GM23338 (cell line): ENCODE measurements around the gene DACH1. TPM values are rescaled to one million over a fixed set of nuclear protein-coding genes. Genes with fewer than 3 reads are reported as not detected.

ENCODE experiments used
- CREB1 ChIP-seq: fragments of 250-450 bp; sonication (Bioruptor Pico); IDR thresholded peaks from 2 replicates; pipeline ENCODE4 v1.5.0; 2020; ENCODE audit warnings: low read depth, mild to moderate bottlenecking, moderate library complexity
- EZH2 ChIP-seq: fragments of 200-600 bp; sonication (generic); IDR thresholded peaks from one replicate; pipeline ENCODE4 v1.8.0; 2017; ENCODE audit warnings: antibody characterized with exemption, mild to moderate bottlenecking, low read depth; ENCODE audit not compliant: unreplicated experiment
- EZH2phosphoT487 ChIP-seq: fragments of 200-600 bp; sonication (generic); IDR thresholded peaks from one replicate; pipeline ENCODE4 v1.8.1; 2018; ENCODE audit warnings: antibody characterized with exemption; ENCODE audit not compliant: unreplicated experiment
- JUNB ChIP-seq: IDR thresholded peaks from one replicate; pipeline ENCODE4 v1.6.1; 2016; ENCODE audit warnings: antibody characterized with exemption; ENCODE audit not compliant: unreplicated experiment
- STAT1 ChIP-seq: IDR thresholded peaks from one replicate; pipeline ENCODE4 v1.6.1; 2016; ENCODE audit warnings: antibody characterized with exemption; ENCODE audit not compliant: unreplicated experiment
- ZNF114 ChIP-seq: fragments of 250-450 bp; sonication (Bioruptor Pico); IDR thresholded peaks from 2 replicates; pipeline ENCODE4 v1.5.0; 2020; ENCODE audit warnings: mild to moderate bottlenecking, moderate library complexity
- ZNF331 ChIP-seq: fragments of 250-450 bp; sonication (Bioruptor Pico); IDR thresholded peaks from 2 replicates; pipeline ENCODE4 v1.5.0; 2020; ENCODE audit warnings: low read depth, mild to moderate bottlenecking, moderate library complexity
- polyA plus RNA-seq: library from polyadenylated mRNA; unstranded; fragments of >200 nt; fragmentation: Nextera tagmentation; extraction: Ambion mirVana; gene quantifications from 2 replicates; pipeline ENCODE4 v1.2.1, GENCODE V29; 2016
- total RNA-seq: library from RNA; depleted of rRNA; stranded (reverse); fragments of >200 nt; shearing (Covaris generic); gene quantifications from 2 replicates; pipeline ENCODE4 v1.2.3, GENCODE V29; 2014
- TF ChIP-seq, protein P1 (sequence below): fragments of 250-450 bp; sonication (Bioruptor Pico); IDR thresholded peaks from 2 replicates; pipeline ENCODE4 v1.5.0; 2020; ENCODE audit warnings: mild to moderate bottlenecking, moderate library complexity
- TF ChIP-seq, protein P2 (sequence below): IDR thresholded peaks from one replicate; pipeline ENCODE4 v1.6.1; 2018; ENCODE audit warnings: antibody characterized with exemption; ENCODE audit not compliant: unreplicated experiment

Gene DACH1
- total and polyA plus RNA-seq, 2 experiments from 2014 or later: 0.45 to 0.57 TPM

DNA sequence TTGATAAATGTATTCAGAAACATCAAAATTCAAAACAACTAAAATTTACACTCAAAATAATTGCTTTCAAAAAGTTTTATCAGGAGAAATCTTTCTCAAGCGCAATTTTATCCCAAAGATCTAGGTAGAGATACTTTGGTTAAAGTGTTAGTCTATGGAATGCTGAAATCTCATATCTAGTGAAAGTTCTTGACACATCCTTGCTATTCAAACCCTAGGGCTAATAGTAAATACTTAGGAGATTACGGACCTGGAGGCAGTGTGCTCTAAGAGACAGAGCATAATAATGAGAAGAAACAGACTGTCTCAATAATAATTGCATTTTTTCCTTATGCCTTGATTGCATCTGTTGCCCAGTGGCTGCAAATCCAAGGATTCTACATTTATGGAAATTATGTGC lies 330.8 kb downstream of the DACH1 start (continued):
- TF ChIP-seq, protein P1, sequence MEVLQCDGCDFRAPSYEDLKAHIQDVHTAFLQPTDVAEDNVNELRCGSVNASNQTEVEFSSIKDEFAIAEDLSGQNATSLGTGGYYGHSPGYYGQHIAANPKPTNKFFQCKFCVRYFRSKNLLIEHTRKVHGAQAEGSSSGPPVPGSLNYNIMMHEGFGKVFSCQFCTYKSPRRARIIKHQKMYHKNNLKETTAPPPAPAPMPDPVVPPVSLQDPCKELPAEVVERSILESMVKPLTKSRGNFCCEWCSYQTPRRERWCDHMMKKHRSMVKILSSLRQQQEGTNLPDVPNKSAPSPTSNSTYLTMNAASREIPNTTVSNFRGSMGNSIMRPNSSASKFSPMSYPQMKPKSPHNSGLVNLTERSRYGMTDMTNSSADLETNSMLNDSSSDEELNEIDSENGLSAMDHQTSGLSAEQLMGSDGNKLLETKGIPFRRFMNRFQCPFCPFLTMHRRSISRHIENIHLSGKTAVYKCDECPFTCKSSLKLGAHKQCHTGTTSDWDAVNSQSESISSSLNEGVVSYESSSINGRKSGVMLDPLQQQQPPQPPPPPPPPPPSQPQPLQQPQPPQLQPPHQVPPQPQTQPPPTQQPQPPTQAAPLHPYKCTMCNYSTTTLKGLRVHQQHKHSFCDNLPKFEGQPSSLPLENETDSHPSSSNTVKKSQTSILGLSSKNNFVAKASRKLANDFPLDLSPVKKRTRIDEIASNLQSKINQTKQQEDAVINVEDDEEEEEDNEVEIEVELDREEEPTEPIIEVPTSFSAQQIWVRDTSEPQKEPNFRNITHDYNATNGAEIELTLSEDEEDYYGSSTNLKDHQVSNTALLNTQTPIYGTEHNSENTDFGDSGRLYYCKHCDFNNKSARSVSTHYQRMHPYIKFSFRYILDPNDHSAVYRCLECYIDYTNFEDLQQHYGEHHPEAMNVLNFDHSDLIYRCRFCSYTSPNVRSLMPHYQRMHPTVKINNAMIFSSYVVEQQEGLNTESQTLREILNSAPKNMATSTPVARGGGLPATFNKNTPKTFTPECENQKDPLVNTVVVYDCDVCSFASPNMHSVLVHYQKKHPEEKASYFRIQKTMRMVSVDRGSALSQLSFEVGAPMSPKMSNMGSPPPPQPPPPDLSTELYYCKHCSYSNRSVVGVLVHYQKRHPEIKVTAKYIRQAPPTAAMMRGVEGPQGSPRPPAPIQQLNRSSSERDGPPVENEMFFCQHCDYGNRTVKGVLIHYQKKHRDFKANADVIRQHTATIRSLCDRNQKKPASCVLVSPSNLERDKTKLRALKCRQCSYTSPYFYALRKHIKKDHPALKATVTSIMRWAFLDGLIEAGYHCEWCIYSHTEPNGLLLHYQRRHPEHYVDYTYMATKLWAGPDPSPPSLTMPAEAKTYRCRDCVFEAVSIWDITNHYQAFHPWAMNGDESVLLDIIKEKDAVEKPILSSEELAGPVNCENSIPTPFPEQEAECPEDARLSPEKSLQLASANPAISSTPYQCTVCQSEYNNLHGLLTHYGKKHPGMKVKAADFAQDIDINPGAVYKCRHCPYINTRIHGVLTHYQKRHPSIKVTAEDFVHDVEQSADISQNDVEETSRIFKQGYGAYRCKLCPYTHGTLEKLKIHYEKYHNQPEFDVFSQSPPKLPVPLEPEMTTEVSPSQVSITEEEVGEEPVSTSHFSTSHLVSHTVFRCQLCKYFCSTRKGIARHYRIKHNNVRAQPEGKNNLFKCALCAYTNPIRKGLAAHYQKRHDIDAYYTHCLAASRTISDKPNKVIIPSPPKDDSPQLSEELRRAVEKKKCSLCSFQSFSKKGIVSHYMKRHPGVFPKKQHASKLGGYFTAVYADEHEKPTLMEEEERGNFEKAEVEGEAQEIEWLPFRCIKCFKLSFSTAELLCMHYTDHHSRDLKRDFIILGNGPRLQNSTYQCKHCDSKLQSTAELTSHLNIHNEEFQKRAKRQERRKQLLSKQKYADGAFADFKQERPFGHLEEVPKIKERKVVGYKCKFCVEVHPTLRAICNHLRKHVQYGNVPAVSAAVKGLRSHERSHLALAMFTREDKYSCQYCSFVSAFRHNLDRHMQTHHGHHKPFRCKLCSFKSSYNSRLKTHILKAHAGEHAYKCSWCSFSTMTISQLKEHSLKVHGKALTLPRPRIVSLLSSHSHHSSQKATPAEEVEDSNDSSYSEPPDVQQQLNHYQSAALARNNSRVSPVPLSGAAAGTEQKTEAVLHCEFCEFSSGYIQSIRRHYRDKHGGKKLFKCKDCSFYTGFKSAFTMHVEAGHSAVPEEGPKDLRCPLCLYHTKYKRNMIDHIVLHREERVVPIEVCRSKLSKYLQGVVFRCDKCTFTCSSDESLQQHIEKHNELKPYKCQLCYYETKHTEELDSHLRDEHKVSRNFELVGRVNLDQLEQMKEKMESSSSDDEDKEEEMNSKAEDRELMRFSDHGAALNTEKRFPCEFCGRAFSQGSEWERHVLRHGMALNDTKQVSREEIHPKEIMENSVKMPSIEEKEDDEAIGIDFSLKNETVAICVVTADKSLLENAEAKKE (CRISPR knock-in tag): no peak
- TF ChIP-seq, protein P2, sequence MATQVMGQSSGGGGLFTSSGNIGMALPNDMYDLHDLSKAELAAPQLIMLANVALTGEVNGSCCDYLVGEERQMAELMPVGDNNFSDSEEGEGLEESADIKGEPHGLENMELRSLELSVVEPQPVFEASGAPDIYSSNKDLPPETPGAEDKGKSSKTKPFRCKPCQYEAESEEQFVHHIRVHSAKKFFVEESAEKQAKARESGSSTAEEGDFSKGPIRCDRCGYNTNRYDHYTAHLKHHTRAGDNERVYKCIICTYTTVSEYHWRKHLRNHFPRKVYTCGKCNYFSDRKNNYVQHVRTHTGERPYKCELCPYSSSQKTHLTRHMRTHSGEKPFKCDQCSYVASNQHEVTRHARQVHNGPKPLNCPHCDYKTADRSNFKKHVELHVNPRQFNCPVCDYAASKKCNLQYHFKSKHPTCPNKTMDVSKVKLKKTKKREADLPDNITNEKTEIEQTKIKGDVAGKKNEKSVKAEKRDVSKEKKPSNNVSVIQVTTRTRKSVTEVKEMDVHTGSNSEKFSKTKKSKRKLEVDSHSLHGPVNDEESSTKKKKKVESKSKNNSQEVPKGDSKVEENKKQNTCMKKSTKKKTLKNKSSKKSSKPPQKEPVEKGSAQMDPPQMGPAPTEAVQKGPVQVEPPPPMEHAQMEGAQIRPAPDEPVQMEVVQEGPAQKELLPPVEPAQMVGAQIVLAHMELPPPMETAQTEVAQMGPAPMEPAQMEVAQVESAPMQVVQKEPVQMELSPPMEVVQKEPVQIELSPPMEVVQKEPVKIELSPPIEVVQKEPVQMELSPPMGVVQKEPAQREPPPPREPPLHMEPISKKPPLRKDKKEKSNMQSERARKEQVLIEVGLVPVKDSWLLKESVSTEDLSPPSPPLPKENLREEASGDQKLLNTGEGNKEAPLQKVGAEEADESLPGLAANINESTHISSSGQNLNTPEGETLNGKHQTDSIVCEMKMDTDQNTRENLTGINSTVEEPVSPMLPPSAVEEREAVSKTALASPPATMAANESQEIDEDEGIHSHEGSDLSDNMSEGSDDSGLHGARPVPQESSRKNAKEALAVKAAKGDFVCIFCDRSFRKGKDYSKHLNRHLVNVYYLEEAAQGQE: no peak
- TF ChIP-seq JUNB (no peak), ZNF114 (CRISPR knock-in tag) (no peak), ZNF331 (CRISPR knock-in tag) (no peak), EZH2phosphoT487 (no peak), EZH2 (no peak), STAT1 (no peak), CREB1 (CRISPR knock-in tag) (no peak)
